NCI-H2227 treated with DMSO at 0.1 percent for 48 hours (cell line): ENCODE results near the gene AVL9.
"Not testable (repeated sequence)": the region's sequence is repeated elsewhere in the genome, so short reads cannot be mapped to it uniquely, and the experiment has no call there.

ENCODE experiments used
- DNase-seq: peaks from one replicate; lab custom pipeline; 2025; lab: John Stamatoyannopoulos, UW

AVL9 gene

GRCh38 chr7:32496052-32496813, 944 bp downstream of the AVL9 start:
- DNase-seq, result no peak

- DNase-seq, result not testable (repeated sequence)
These were observed 4.5 kb downstream of the AVL9 start for GRCh38 chr7:32499755-32500154.

GRCh38 chr7:32500216-32500615, 4.9 kb downstream of the AVL9 start:
- not testable (repeated sequence) for DNase-seq

- no peak for DNase-seq
These were observed 5.6 kb downstream of the AVL9 start for GRCh38 chr7:32500922-32501341.

GRCh38 chr7:32501522-32501921, 6.2 kb downstream of the AVL9 start:
- DNase-seq, result no peak

GRCh38 chr7:32502728-32503127, 7.4 kb downstream of the AVL9 start:
- DNase-seq, result no peak

- no peak for DNase-seq
These were observed 11.2 kb downstream of the AVL9 start for GRCh38 chr7:32506266-32507054.

GRCh38 chr7:32507414-32507813, 12.1 kb downstream of the AVL9 start:
- no peak for DNase-seq

GRCh38 chr7:32511791-32512190, 16.5 kb downstream of the AVL9 start:
- no peak for DNase-seq

- no peak for DNase-seq
These were observed 17.9 kb downstream of the AVL9 start for GRCh38 chr7:32513210-32513609.

- no peak for DNase-seq
These were observed 20.7 kb downstream of the AVL9 start for GRCh38 chr7:32515890-32516550.

GRCh38 chr7:32516551-32517100, 21.3 kb downstream of the AVL9 start:
- DNase-seq, result no peak

- DNase-seq, result no peak
These were observed 23.3 kb downstream of the AVL9 start for GRCh38 chr7:32518534-32519140.

GRCh38 chr7:32519763-32520162, 24.5 kb downstream of the AVL9 start:
- no peak for DNase-seq

- no peak for DNase-seq
These were observed 27.6 kb downstream of the AVL9 start for GRCh38 chr7:32522746-32523530.

GRCh38 chr7:32524631-32525030, 29.3 kb downstream of the AVL9 start:
- no peak for DNase-seq

- no peak for DNase-seq
These were observed 30.6 kb downstream of the AVL9 start for GRCh38 chr7:32525839-32526238.

GRCh38 chr7:32531402-32531801, 36.1 kb downstream of the AVL9 start:
- no peak for DNase-seq

- no peak for DNase-seq
These were observed 36.8 kb downstream of the AVL9 start for GRCh38 chr7:32532086-32532485.

- DNase-seq, result no peak
These were observed 37.4 kb downstream of the AVL9 start for GRCh38 chr7:32532716-32533115.
